Epidermal melanocyte (primary cell): ENCODE results near the gene TCP11.

Experiments used
- DNase-seq: peaks from one replicate; pipeline ENCODE4 v3.0.0; 2011; ENCODE audit warnings: low spot score; ENCODE audit not compliant: insufficient read length

The TCP11 gene

DNA sequence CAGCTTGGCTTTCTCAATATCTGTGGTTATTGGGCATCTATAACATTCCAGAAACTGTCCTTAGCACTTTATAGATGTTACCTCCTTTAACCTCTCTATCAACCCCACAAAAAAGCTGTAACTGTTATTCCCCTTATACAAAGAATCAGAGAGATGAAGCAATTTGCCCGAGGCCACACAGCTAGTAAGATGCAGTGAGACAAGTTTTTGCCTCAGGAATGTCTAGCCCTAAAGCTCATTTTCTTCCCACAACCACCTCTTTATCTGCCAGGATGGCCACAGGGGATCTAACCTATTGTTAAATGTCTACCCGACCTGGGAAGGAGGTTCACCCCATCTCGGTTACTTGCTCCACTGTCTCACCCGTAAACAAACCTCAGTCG is 31.9 kb upstream of the TCP11 start:
- no peak for DNase-seq

DNA sequence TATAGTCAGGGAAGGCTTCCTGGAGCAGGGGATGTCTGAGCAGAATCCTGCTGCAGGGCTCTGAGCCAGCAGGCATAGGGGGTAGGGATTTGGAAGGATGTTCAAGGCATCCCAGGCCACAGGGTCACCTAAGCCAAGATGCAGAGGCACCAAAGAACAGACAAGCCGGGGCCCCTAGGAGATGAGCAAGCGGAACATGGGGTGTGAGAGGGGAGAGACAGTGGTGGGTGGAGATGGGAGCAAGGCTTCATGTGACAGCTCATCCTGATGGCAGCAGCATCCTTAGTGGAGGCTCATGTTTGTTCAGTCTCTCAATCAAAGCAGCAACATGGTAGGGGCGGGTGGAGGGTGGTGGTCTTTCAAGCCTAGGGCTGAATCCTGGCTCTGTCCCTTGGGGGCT is 29.8 kb upstream of the TCP11 start:
- DNase-seq: no peak

DNA sequence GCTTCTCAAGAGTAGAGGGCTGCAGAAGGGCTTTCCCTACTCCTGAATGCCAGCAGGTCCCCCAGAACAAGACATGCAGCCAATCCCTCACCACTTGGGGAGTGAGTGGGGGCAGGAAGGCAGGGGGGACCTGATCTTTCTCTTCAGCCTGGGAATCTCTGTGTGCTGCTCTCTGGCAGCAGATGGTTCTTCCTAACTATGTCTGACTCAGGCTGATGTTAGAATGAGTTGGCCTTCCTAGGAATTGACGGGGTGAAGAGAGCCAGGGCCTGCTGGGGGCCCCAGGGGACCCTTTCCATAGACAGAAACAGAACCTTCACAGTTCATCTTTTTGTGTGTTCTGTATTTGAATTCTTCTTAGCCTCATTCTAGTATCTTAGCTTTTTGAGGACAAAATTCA is 29.0 kb upstream of the TCP11 start:
- no peak for DNase-seq

DNA sequence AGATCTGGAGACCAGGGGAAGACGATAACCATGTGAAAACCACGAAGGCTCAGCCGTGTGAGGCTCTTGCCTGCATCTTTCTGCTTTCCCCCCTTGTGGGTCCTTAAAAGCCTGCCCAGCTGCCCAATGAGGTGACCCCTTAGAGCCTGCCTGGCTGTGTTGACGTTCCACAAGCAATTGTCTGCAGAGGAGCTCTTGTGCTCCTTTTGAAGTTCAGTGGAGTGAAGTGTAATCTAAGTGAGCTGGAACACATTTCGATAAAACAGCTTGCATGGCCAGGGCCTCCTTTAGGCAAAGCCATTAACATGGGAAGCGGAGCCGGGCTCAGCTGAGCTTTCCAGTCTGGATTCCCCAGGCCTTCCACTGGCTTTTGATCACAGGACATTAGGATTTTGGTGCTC is 27.3 kb upstream of the TCP11 start:
- DNase-seq: no peak

DNA sequence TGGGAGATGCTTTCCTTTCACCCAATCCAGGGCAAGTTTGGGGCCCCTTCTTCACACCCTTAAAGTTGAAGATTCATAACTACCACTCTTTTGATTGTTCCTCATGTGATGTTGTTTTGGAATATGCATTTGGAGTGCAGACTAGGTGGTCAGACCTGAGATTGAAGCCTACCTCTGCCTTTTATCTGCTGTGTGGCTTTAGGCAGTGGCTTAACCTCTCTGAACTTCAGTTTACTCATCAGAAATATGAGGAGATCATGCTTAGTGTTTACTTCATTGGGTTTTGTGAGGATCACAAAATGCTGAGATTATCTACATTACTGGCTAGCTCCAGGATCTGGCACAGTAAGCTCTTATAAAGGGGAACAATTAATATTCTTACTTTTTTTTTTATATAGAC is 26.4 kb upstream of the TCP11 start:
- no peak for DNase-seq

DNA sequence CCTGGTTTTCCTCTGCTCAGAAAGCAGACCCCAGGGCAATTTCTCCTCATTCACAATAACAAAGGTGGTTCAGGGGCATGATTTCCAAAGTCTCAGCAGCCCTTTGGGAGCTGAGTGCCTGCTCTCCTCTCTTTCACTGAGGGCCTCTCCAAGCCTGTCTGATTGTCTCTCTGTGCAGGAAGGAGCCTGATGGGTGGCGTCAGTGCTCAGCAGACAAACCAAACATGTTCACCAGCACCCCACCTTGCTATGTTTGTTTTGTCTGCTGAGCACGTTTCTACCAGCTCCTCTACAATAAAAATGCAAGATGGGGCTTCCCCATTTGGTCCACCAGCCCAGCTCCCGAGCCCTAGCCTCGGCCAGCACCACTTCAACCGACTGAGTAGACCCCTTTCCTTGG is 25.4 kb upstream of the TCP11 start:
- DNase-seq: no peak

DNA sequence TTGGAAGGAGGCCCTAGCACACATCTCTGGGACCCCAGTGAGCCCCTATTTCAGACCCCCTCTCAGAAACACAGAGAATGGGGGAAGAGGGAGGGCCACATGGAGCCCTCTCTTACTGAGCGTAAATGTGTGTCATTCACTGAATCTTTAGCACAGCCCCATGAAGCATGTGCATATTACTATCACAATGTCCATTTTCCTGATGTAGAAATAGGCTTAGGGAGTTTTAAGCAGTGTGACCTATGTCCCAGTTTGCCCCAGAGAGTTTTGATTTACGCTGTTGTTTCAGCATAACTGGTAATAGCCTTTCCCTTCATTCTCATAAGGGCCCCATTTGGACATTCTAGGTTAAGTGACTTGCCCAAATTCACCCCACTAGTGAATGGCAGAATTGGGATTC is 25.0 kb upstream of the TCP11 start:
- DNase-seq: no peak

DNA sequence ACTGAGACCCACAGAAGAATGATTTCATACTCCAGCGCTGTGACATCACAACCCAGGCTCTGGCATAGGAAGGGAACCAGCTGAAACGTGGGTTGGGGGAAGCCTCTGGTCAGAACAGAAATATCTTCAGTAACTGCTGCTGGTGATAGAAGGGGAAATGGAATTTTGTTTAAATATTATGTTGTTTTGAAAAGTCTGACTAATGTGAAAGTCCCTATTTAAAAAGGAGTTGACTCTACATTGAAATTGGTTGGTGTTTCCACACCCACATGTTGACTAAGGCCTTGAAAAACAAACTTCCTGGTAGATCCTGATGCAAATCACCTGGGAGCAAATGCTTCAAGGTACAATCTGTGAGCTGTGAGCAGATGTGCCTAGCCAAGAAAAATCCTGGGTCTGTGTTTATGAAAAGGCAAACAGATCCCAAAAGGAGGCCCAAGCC is 24.5 kb upstream of the TCP11 start:
- DNase-seq: no peak

DNA sequence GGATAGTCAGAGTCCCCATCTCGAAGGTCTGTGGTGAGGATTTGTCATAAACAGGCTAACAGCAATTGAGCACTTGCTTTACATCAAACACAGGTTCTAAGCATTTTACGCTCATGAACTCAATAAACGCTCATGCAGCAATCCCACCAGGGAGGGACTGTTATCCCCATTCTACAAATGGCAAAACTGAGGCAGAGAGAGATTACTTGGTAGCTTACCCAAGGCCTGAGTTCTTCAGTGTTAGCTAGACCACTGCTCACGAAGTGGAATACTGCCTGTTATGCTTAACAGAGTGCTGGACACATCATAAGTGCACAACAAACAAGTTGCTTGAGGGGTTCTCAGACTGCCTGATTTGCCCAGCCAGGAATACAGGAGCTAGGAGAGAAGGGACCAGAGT is 23.7 kb upstream of the TCP11 start:
- DNase-seq: no peak

DNA sequence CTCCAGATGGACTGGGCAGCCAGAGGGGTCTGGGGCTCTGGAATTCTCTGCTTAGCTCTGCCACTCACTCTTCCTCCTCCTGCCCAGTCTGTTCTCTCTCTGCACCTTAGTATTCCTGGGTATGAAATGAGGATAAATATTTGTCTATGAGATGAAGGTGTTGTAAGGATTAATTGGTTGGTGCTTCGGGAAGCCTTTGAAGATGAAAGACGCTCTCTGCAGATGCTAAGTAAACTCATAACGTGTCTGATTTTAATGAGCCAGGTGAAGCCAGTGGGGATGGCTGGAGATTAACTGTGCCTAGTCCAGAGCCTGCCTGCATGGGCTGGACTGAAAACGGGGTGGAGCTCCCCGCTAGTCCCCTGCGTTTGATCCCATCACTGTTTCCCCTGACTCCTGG is 23.1 kb upstream of the TCP11 start:
- no peak for DNase-seq

DNA sequence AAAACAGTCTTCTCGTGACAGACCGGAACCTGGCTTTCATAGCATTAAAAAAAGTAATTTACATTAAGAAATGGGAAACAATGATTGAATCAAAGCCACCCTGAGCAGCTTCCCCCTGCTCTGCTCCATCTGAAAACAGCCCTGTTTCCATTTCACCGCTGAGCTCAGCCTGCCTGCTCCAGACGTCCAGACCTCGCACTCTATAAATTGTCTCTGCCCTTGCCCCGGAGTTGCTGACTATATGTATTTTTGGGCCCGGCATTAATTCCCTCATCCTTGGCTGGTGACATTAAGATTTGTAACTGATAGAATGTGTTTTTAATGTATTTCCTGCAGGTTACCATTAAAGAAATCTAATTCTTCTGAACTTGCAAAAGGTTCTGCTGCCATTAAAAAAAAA is 22.7 kb upstream of the TCP11 start:
- no peak for DNase-seq

DNA sequence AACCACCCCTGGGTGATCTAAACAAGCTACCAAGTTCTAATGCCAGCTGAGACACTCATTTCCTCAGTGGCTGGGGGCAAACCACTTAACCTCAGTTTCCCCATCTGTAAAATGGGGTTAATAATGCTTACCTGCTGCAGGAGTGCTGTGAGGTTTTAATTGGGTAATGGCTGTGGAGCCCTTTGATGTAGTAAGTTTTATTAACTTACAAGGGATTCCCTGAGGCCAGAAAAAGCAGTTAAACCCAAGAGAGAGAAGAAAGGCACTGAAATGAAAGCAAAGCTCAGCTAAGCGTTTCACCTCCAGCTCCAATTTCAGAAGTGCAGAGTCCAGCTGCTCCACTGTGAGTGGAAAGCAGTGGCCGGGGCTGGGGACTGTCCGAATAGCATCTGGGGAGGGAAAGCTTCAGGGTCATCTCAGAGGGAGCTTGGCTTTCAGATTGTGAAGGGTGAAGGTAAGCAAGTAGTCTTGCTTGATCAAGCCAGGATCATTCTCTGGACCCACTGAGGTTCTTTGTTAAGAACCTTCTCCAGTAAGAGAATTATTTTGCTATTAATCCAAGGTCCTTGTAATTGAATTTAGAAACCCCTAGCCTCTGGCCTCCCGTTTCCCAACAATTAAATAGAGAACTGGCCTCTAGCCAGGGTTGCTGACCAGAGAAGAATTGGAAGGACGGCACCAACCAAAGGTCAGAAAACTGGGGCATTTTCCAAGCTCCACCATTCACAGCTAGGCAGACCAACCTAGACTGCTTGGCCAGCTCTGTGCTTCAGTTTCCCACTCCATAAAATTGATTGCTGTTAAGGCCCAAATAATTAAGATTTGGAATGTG is 20.9 kb upstream of the TCP11 start:
- no peak for DNase-seq

DNA sequence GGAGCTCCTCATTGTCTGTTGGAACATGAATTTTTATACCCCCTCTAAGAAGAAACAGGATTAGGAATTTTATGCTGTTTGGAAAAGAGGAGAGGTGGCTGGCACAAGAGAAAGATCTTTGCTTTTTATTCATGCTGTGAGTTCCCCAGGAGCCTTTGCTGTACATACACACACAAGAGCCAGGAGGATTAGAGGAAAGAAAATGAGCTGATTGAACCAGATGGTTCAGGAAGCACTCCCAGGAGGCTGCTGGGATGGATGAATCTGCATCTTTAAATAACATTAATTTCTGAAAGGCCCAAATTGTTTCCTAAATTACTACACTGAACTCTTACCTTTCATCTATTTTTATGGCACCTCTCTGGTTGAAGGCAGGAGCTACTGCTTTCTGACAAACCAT is 20.1 kb upstream of the TCP11 start:
- DNase-seq: no peak

DNA sequence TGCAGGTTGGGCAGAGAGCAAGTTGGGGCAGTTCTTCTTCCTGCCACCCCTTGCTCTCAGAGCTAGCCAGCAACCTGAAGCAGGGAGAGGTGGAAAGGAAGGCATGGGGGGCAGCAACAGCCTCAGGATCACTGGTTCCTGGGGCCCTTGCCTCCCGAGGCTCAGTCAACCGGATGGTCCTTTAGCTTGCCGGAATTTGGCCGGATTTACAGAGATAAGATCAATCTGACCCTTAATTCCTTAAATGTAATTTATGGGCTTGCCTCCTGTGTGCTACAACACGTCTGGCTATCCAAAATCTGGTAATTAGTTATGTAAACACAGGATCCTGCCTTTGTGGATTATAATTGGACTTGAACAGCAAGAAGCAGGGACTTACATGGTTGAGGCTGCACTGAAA is 19.5 kb upstream of the TCP11 start:
- DNase-seq: no peak

DNA sequence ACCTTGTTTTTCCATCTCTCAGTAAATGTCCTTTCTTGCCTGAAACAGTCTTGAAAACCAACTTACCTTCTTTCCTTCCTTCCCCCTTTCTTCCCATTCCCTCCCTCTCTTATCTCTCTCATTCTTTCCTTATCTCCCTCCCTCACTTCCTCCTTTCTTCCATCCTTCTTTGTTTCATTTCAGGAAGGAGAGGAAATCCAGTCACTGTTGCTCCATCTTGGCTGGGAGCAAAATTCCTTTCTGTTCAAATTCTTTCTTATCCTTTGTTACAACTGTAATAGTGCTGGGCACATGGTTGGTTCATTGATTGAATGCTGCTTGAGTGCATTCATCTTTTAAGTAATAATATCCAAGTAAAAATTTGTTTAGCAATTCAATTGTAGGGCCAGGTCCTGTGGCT is 17.4 kb upstream of the TCP11 start:
- no peak for DNase-seq

DNA sequence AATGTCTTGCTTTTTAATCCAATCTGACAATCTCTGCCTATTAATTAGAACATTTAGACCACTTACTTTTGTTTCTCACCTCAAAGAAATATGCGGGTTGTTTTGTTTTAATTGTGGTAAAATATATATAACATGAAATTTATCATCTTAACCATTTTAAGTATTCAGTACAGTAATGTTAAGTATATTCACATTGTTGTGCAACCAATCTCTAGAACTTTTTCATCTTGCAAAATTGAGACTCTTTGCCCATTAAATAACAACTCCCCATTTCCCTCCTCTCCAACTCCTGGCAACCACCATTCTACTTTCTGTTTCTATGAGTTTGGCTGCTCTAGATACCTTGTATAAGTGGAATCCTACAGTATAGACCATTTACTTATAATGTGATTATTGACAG is 13.8 kb upstream of the TCP11 start:
- DNase-seq: no peak

DNA sequence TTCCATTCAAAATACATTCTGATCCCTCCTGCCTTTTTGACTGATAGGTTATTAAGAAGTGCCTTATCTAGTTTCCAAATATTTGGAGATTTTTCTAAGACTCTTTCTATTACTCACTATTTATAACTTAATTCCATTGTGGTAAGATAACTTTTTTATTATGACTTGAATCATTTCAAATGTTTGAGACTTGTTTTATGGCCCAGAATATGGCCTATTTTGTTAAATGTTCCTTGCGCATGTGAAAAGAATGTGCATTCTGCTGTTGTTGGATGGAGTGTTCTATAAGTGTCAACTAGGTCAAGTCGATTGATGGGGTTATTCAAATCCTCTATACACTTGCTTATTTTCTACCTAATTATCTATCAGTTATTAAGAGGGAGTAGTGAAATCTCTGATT is 13.1 kb upstream of the TCP11 start:
- DNase-seq: no peak

DNA sequence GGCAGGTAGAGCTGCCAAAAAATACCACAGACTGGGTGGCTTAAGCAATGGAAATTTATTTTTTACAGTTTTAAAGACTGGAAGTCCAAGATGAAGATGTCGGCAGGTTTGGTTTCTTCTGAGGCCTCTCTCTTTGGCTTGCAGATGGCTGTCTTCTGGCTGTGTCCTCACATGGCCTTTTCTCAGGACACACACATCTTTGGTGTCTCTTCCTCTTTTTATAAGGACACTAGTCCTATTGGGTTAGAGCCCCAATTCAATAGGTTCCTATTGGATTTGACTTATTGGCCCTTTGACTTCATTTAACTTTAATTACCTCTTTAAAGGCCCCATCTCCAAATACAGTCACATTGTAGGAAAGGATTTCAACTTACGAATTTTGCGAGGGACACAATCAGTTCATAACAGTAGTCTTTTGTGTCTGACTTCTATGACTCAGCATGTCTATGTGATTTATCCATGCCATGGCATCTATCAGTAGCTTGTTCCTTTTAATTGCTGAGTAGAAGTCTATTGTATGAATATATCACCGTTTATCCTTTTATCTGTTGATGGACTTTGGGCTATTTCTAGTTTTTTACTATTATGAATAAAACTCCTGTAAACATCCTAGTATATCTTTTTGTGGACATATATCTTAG is 11.0 kb upstream of the TCP11 start:
- no peak for DNase-seq

DNA sequence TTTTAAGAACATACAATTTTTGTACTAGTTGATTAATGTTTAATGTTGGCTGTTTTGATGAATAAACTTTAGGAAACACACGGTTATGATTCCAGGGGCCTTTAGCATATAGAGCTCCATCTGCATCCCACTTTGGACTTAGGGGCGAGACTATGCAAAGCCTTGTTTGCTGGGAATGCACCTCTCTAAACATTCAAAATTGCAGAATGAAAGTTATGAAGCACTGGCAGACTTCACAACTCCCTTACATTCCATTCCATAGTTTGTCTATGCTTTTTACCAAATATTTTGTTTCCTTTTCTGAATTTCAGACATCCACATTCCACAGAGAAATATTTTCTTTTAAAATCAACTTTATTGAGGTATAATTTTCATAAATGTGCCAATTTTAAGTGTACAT is 10.3 kb upstream of the TCP11 start:
- no peak for DNase-seq

DNA sequence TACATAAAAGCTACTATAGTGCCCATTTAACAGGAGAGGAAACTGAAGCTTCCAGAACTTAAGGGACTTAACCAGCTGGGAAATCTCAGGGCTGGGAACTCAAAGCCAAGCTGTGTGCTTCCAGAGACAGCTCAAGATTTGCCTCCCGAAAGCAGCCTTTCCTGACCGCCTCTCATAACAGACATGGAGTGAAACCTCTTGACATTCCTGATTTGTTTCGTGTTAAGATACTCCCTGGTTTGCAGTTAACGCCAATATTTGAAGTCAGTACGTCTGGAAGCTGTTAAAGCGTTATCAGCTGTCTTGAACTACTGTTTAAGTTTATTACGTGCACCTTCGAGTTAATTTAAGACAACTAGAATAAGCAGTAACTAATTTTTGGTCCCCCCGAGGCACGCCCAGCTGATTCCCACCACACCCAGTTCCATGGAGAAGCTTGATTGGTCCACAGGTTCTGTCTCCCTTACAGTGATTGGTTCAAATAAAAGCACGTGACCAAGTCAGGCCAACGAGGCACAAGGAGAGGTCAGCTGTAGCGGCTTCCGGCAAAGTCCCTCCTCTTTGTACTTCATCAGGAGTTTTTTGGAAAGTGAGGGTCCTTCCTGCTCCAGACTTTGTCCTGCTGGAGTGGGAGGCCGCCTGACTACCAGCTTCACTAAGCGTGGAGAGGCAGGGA is 8.9 kb upstream of the TCP11 start:
- DNase-seq: no peak

DNA sequence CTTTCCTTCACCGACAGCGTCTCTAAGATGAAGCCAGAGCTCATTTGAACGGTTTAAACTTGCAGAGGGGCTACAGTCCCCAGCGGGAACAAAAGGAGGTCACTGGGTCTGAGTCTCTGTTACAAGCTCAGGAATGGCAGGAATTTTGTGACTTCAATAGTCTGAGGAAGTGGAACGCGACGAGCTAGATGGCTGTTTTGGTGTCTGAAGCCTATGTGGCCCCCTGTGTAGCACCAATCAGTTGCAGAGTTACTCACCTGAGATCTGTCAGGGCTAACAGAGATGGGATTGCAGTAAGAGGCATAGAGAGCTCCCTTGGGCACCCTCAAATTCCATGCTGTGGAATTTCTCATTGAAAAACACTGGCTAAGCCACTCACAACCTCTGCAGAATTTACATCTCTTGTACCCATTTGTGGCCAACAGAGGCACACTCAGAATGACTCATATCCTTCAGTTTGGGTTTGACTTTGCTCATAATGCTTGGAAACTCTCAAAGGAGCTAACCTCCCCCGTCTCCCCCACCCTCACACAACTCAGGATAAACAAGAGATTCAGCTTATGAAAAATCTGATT is 7.1 kb upstream of the TCP11 start:
- DNase-seq: no peak

DNA sequence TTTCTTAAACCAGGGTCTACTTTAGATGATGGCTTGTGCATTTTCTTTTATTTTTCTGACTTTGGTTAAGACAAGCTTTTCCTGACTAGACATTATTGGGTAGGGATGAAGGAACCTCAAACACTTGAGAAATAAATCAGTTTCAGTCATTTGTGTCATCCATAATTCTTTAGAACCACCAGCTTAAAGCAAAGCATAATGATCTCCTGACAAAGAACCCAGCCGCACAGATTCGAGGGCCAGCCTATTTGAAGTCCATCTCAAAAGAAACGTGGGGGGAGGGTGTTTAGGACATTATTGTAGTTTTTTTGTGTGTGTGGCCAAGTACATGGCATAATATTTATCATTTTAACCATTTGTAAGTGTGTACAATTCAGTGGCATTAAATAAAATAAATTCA is 6.3 kb upstream of the TCP11 start:
- DNase-seq: no peak
